ENCODE measurements around the gene FHOD3. TPM values are rescaled to one million over a fixed set of nuclear protein-coding genes. Genes with fewer than 3 reads are reported as not detected.

The FHOD3 gene
- total and polyA plus RNA-seq, 2 experiments from 2014 or later = 2.7 to 8.7 TPM

GRCh38 chr18:36322734-36323133 lies 25.2 kb downstream of the FHOD3 start (continued):
- TF ChIP-seq REST (IDR thresholded peaks at IDR 0.05; ENCODE audit: unreplicated experiment) (no peak), ZNF331 (CRISPR knock-in tag; IDR thresholded peaks at IDR 0.05; ENCODE audit: low read depth) (no peak), CTCF (conservative IDR thresholded peaks at IDR 0.05; ENCODE audit: low read depth in 2 of 2) (no peak), STAT1 (IDR thresholded peaks at IDR 0.05; ENCODE audit: unreplicated experiment) (no peak), ETS1 (IDR thresholded peaks at IDR 0.05) (no peak)

GRCh38 chr18:36323421-36323820 lies 25.9 kb downstream of the FHOD3 start:
- H3K4me1 Mint-ChIP-seq = peaks cover 2% of the 10 kb centered on the region; the same call in 2 of the 3 replicates
- ATAC-seq (no peak), DNase-seq (ENCODE audit: low spot score) (no peak)
- no peaks in the 10 kb centered on the region for H3F3A ChIP-seq (replicated peaks; ENCODE audit: low read depth)
- no peak overlapping the region for H3K4me2 ChIP-seq
- peaks cover 7% of the 10 kb centered on the region; the same call in 1 of the 3 replicates for H3K36me3 Mint-ChIP-seq (ENCODE audit: low read depth)
- TF ChIP-seq ZNF331 (CRISPR knock-in tag; IDR thresholded peaks at IDR 0.05; ENCODE audit: low read depth) (no peak), ZNF114 (CRISPR knock-in tag; IDR thresholded peaks at IDR 0.05) (no peak), REST (IDR thresholded peaks at IDR 0.05; ENCODE audit: unreplicated experiment) (no peak), STAT1 (IDR thresholded peaks at IDR 0.05; ENCODE audit: unreplicated experiment) (no peak)
- H3K79me2 ChIP-seq (replicated peaks; ENCODE audit: insufficient read depth) = no peaks in the 10 kb centered on the region
- no peak overlapping the region for H3K4me3 Mint-ChIP-seq
- no peaks in the 10 kb centered on the region for H3K36me3 ChIP-seq (ENCODE audit: insufficient read depth)
- no peak overlapping the region for H3K27ac Mint-ChIP-seq
- H3K4me1 ChIP-seq (ENCODE audit: insufficient read depth) = no peaks in the 10 kb centered on the region
- H3K27me3 ChIP-seq (ENCODE audit: insufficient read depth) = no peaks in the 10 kb centered on the region
- no peak overlapping the region for H3K4me3 ChIP-seq
- H3K9me2 ChIP-seq (ENCODE audit: insufficient read depth) = no peaks in the 10 kb centered on the region
- no peaks in the 10 kb centered on the region for H3K27me3 Mint-ChIP-seq (ENCODE audit: insufficient read depth, low read depth, poor library complexity)
- no peaks in the 10 kb centered on the region for H4K20me1 ChIP-seq (replicated peaks; ENCODE audit: insufficient read depth)
- no peak overlapping the region for H3K27ac ChIP-seq (ENCODE audit: low read depth)
- H3K9me3 Mint-ChIP-seq = peaks cover 8% of the 10 kb centered on the region
- H2AFZ ChIP-seq = no peak overlapping the region
